ENCODE data around the gene NPLOC4. TPM values are rescaled to one million over a fixed set of nuclear protein-coding genes. Genes with fewer than 3 reads are reported as not detected.
A peak's percentile ranks its signal among the peaks of the same experiment; 100 is the strongest.

Gene NPLOC4
- total and polyA plus RNA-seq, 2 of the 8 experiments (the other 6 are each of a cell fraction or from before 2014, with no cell fraction given): 70.7 to 92.7 TPM

GRCh38 chr17:81646869-81647600 lies 10.1 kb upstream of the NPLOC4 start:
- no peak overlapping the region for H3K27ac ChIP-seq (ENCODE audit: low read depth, low read length)
- H3K18ac ChIP-seq (ENCODE audit: extremely low read depth, low read length): no peak overlapping the region; the same call in 1 of the 2 replicates
- no peak for DNase-seq (ENCODE audit: low read depth in 1 of 2, low spot score in 2 of 2)
- H2AFZ ChIP-seq (ENCODE audit: low read length): no peak overlapping the region
- no peak overlapping the region for H3K9ac ChIP-seq (replicated peaks in 1 of 4; ENCODE audit: extremely low read depth in 1 of 4, low read depth in 3 of 4, low read length in 3 of 4)
- CTCF ChIA-PET (ENCODE audit: partially characterized antibody): interaction anchor here (0.9 to 3.5 kb wide), 7 partner anchors 11 to 29 kb away, joined by 3 to 9 read pairs (median 3); no protein-coding TSS in a partner anchor
- H3K27me3 ChIP-seq (replicated peaks in 1 of 4; ENCODE audit: control insufficient read depth in 3 of 4, extremely low read depth in 1 of 4, insufficient read depth in 3 of 4, low read length in 3 of 4): peaks cover 2 to 15% (median 9%) of the 10 kb centered on the region in 4 experiments; a peak in 5 of 7 replicates
- H3K56ac ChIP-seq (replicated peaks; ENCODE audit: insufficient read length, low read depth, low read length): no peak overlapping the region
- no peak for FAIRE-seq
- H3K4me3 ChIP-seq (ENCODE audit: extremely low read depth in 1 of 4, insufficient read depth in 2 of 4, low read depth in 3 of 4, low read length in 4 of 4): no peak overlapping the region
- peaks cover 6% of the 10 kb centered on the region for H3K79me1 ChIP-seq (ENCODE audit: low read depth, low read length)
- no peak overlapping the region for H4K5ac ChIP-seq (ENCODE audit: insufficient read length, low read depth, low read length)
- H2AK5ac ChIP-seq (ENCODE audit: low read depth, low read length): no peak overlapping the region
- 80% methylated on average over 12 of the region's 12 CpGs; no CpG with 5 or more reads in 1 of the 2 experiments for WGBS, 2 experiments (ENCODE audit: extremely low coverage in 1 of 2, insufficient coverage in 1 of 2, insufficient read length in 1 of 2, insufficient replicate concordance in 2 of 2, low coverage in 1 of 2, low lambda C conversion rate in 2 of 2, missing lambda C conversion rate in 1 of 2)
- 0 out of 2 replicates have a peak overlapping the region, but pooled peaks have one; percentile 20 for H2BK12ac ChIP-seq (ENCODE audit: low read depth, low read length)
- no peak overlapping the region for H2BK120ac ChIP-seq (replicated peaks; ENCODE audit: low read depth, low read length)
- no peak overlapping the region for H3K23ac ChIP-seq (ENCODE audit: insufficient read length)
- H3K4ac ChIP-seq (replicated peaks; ENCODE audit: insufficient read length, low read depth, low read length): no peak overlapping the region
- no peak overlapping the region for H2BK5ac ChIP-seq (ENCODE audit: low read depth, low read length)
- H4K91ac ChIP-seq (replicated peaks; ENCODE audit: insufficient read length, low read length): peak overlapping the region; percentile 18
- H3K79me2 ChIP-seq (ENCODE audit: control insufficient read depth in 1 of 2, insufficient read depth in 2 of 2, low read length in 2 of 2): no peaks in the 10 kb centered on the region
- peaks cover 0 to 3% (median 1%) of the 10 kb centered on the region in 4 experiments; a peak in 3 of 8 replicates for H3K36me3 ChIP-seq (ENCODE audit: control insufficient read depth in 2 of 4, insufficient read depth in 4 of 4, low read length in 3 of 4)
- peaks cover 0 to 2% of the 10 kb centered on the region in 2 experiments for H4K20me1 ChIP-seq (replicated peaks in 1 of 2; ENCODE audit: control insufficient read depth in 1 of 2, insufficient read depth in 2 of 2, low read length in 2 of 2)
- H2BK15ac ChIP-seq (ENCODE audit: low read length): peak overlapping the region; percentile 23; the same call in 1 of the 2 replicates
- no peak overlapping the region for H3K14ac ChIP-seq (ENCODE audit: insufficient read length)
- peaks cover 10% of the 10 kb centered on the region for H3K23me2 ChIP-seq (ENCODE audit: low read depth, low read length)
- peak overlapping the region in 1 of 2 experiments; percentile 76; a peak in 2 of 4 replicates for H3K4me2 ChIP-seq (ENCODE audit: insufficient read depth in 1 of 2, low read depth in 2 of 2, low read length in 2 of 2)
- H2BK20ac ChIP-seq (ENCODE audit: low read length): no peak overlapping the region
- H3K4me1 ChIP-seq (replicated peaks in 1 of 4; ENCODE audit: control insufficient read depth in 3 of 4, insufficient read depth in 4 of 4, low read length in 3 of 4): peaks cover 0 to 14% (median 1%) of the 10 kb centered on the region in 4 experiments; a peak in 4 of 7 replicates
- no peaks in the 10 kb centered on the region for H3K9me3 ChIP-seq (ENCODE audit: insufficient read depth in 2 of 2, low read depth in 1 of 2, low read length in 1 of 2)
- TF ChIP-seq MAFK (IDR thresholded peaks at IDR 0.05; ENCODE audit: low read depth, low read length): no peak
- TF ChIP-seq TCF12 (IDR thresholded peaks at IDR 0.05; ENCODE audit: low read depth, low read length): no peak
- POLR2A ChIA-PET (ENCODE audit: partially characterized antibody): interaction anchor here (0.6 to 4.4 kb wide), 12 partner anchors 10 to 154 kb away, joined by 3 to 23 read pairs (median 6); partner anchors contain the start of genes ARL16, FAAP100, HGS and NPLOC4
- peak overlapping the region; percentile 89; the same call in 1 of the 2 replicates for H4K8ac ChIP-seq (ENCODE audit: extremely low read depth, insufficient read depth, low read length)

Measured in H1 (cell line).